Measurements from ENCODE around the gene MPHOSPH9. TPM values are rescaled to one million over a fixed set of nuclear protein-coding genes. Genes with fewer than 3 reads are reported as not detected.

The MPHOSPH9 gene
- total and polyA plus RNA-seq, 2 donors (not counting 3 experiments of a cell fraction or from before 2014, with no cell fraction given): 7.8 to 42.4 TPM

- POLR2A ChIA-PET: no interaction called here
- no TSS peak for BruUV-seq (replicated peaks)
- FAIRE-seq: no peak
Measured at GRCh38 chr12:123164710-123165261, 68.2 kb downstream of the MPHOSPH9 start.

More at GRCh38 chr12:123164710-123165261, 68.2 kb downstream of the MPHOSPH9 start:
- intact Hi-C loops (cut with micrococcal nuclease) (no loop called here), dilution Hi-C loops (cut with MboI; ENCODE audit: extremely low pct_ligation_motif_present, low sequenced_read_pairs) (no loop called here)
- Histone ChIP-seq H3K4me3 (replicated peaks in 1 of 3; ENCODE audit: insufficient read depth in 1 of 3, low read depth in 1 of 3, low read length in 3 of 3) (no peak overlapping the region), H3K4me1 (ENCODE audit: control insufficient read depth, extremely low read depth, insufficient read depth, low read length) (no peaks in the 10 kb centered on the region), H3K27ac (ENCODE audit: insufficient read depth, low read depth, low read length) (no peak overlapping the region), H3K9ac (replicated peaks; ENCODE audit: extremely low read depth, insufficient read depth, low read length) (no peak overlapping the region), H2AFZ (ENCODE audit: low read depth, low read length) (no peak overlapping the region), H4K20me1 (replicated peaks; ENCODE audit: control insufficient read depth, extremely low read depth, insufficient read depth, low read length) (no peaks in the 10 kb centered on the region), H3K9me1 (replicated peaks; ENCODE audit: control insufficient read depth, extremely low read depth, insufficient read depth, low read length) (no peaks in the 10 kb centered on the region), H3K79me2 (ENCODE audit: control insufficient read depth, insufficient read depth, low read length) (no peaks in the 10 kb centered on the region), H3K36me3 (ENCODE audit: control insufficient read depth in 2 of 2, extremely low read depth in 1 of 2, insufficient read depth in 2 of 2, low read length in 2 of 2) (peaks cover 3 to 5% of the 10 kb centered on the region in 2 experiments), H3K9me3 (replicated peaks; ENCODE audit: control insufficient read depth, insufficient read depth, low read length) (no peaks in the 10 kb centered on the region), H3K4me2 (ENCODE audit: insufficient read depth, low read length) (no peak overlapping the region), H3K27me3 (ENCODE audit: control insufficient read depth in 2 of 2, insufficient read depth in 2 of 2, low read length in 2 of 2) (no peaks in the 10 kb centered on the region)
- CTCF ChIA-PET: no interaction called here
- no peak for DNase-seq (ENCODE audit: low read depth, low spot score)
- TF ChIP-seq EZH2 (IDR thresholded peaks at IDR 0.05; ENCODE audit: borderline replicate concordance, low read depth, low read length, severe bottlenecking) (no peak), GATA2 (IDR thresholded peaks at IDR 0.05; ENCODE audit: insufficient read depth, insufficient read length, low read depth, low read length) (no peak), JUN (IDR thresholded peaks at IDR 0.05; ENCODE audit: borderline replicate concordance, insufficient read depth, insufficient read length, low read depth) (no peak), FOS (IDR thresholded peaks at IDR 0.05; ENCODE audit: borderline replicate concordance, insufficient read depth, low read length) (no peak), CTCF (IDR thresholded peaks at IDR 0.05; ENCODE audit: extremely low read depth in 1 of 2, insufficient read depth in 1 of 2, low read depth in 1 of 2, low read length in 2 of 2) (no peak), POLR2AphosphoS5 (IDR thresholded peaks at IDR 0.05; ENCODE audit: insufficient read depth, low read depth, low read length) (no peak)
